Erythroblast (primary cell): ENCODE measurements around the gene BTBD16.

Experiments used
- GATA1 ChIP-seq: IDR thresholded peaks from 2 replicates; pipeline ENCODE4 v1.6.1; 2011; ENCODE audit warnings: low read depth, mild to moderate bottlenecking, control low read depth, low read length, moderate library complexity
- POLR2A ChIP-seq: IDR thresholded peaks from 2 replicates; pipeline ENCODE4 v1.6.1; 2011; ENCODE audit warnings: mild to moderate bottlenecking, low read length

GRCh38 chr10:122295451-122295809 is 24.3 kb downstream of the BTBD16 start:
- no peak for TF ChIP-seq POLR2A
- TF ChIP-seq GATA1 = no peak
